GM18868 (cell line): ENCODE results near the gene MAST4.

Source experiments
- ATAC-seq: cut with Tn5 transposase; IDR thresholded peaks from one replicate; pipeline ENCODE4 v1.9.1; 2021; ENCODE audit warnings: mild to moderate bottlenecking, moderate library complexity; ENCODE audit not compliant: unreplicated experiment

Gene MAST4

DNA sequence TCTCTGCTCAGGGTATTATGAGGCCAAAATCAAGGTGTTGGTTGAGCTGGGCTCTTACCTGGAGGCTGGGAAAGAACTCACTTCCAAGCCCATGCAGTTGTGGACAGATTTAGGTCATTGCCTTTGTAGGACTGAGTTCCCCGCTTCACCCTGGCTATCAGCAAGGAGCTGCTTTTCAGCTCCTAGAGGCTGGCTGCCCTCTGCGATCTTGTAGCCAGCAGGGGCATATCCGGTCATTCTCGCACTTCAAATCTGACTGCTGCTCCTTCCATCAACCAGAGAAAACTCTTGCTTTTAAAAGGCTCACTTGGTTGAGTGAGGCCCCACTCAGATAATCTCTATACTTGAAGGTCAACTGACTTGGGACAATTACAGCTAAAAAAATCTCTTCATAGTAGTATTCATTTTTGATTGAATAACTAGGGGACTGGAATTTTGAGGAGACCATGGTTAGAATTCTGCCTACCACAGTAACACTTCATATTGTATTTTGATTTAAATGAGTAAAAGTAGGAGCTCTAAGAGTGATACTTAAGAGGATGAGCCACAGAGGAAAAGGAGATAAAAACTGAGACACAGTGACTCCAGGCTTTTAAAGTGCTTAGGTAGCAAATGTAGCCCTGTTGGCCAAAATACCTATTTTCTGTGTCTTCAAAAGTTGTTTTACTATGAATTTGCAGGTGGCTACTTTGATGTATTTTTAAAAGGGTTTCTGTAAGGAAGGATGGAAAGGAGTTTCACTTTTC, 463.0 kb downstream of the MAST4 start:
- no peak for ATAC-seq

DNA sequence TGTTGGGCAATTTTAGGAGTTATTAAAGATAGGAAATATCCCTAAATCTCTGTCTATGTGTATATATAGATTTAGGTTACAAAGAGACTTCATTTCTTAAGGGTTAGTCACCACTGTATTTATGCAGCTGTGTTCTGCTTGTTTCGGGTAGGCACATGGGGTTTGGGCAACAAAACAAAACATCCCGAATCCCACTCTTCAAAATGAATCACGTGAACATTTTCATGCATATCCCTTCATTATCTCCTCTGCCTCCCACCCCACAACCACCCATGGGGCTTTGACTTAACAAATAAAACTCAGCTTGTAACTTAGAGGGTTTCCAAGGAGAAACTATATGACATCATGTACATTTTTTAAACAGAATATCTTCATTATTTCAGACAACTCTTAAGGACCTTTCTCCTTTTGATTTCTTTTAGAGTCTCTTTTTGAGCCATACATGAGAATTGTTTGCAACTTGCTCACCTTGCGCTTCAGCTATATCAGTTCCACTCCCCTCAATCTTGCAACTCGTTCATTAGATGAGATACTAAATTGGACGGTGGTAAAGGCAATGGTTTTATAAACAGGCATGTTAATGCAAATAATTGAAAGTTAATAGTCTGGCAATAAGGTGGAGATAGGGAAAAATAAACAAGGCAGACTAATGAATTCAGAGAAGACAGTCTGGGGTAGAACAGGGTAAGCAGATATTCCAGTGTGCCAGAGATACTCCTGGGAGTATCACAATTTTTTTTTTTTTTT, 463.7 kb downstream of the MAST4 start:
- ATAC-seq, result no peak

GRCh38 chr5:67061511-67061910, 465.3 kb downstream of the MAST4 start:
- no peak for ATAC-seq

GRCh38 chr5:67063055-67063454, 466.9 kb downstream of the MAST4 start:
- no peak for ATAC-seq

GRCh38 chr5:67063791-67064190, 467.6 kb downstream of the MAST4 start:
- no peak for ATAC-seq

DNA sequence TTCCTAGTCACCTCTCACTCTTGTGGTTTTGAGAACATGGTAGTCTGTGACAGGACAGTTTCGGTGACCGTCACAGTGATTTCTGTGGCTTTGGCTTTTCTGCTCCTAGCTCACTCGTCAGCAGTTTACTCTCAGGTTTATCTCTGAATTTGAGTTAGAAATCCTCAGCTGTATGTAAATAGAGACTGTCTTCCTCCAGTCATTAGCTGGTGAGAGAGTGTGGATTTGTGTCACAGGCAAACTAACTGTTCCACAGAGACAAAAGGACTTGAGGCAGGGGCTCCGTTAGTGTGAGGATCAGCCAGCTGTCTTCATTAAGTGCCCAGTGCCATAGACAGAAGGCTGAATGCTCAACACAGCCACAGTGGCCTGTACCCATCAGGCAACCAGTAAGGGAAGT, 469.0 kb downstream of the MAST4 start:
- ATAC-seq, result no peak

DNA sequence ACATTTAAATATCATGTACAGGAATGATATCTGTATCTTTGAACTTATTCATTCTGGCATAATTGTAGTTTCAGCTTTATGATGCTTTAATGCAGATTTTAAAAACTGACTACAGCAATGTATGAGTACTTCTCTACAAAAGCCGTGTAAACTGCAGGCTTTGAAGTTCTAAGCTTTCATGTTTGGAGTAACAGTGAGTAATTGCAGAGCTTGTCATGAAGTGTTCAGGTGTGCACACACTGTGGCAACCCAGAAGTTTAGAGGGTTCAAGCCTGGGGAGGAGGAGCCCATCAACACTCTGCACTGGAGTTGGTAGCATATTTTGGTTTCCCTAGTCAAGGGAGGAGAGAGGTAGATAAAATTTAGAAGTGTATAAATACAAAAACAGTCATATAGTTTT, 469.5 kb downstream of the MAST4 start:
- ATAC-seq, result no peak

DNA sequence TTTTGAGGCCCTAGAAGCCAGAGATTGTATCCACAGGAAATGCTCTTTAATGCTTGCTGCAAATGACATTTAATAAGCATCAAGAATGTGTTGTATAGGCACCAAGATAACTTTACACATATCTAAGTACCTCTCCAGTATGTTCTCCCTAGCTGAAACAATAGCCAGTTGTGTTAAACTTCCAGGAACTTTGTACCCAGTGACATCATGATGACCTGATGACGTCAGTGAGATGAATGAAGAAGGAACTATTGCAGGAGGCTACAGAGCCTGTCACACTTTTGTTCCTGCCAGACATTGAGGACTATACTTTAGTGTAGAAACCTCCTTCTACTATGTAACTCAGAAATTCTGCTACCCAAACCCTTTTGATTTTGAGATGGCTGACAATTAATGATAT, 470.6 kb downstream of the MAST4 start:
- no peak for ATAC-seq

GRCh38 chr5:67073045-67073680, 477.0 kb downstream of the MAST4 start:
- no peak for ATAC-seq

DNA sequence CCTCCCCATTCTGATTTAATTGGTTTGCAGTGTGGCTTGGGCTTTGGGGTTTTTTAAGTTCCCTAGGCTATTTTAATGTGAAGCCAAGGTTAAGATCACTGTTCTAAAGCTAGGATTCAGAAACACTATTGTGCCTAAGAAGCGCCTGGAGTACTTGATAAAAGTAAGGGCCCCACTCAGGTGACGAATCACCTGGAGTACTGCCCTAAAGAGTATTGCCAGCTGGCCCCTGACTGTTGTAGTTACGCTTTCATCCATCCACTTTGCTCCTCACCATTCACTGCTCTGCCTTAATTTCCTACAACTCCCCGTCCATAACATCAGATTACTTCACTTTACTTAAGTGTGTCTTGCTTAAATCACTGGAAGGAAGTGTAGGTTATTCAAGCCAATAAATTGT, 481.1 kb downstream of the MAST4 start:
- ATAC-seq, result no peak

DNA sequence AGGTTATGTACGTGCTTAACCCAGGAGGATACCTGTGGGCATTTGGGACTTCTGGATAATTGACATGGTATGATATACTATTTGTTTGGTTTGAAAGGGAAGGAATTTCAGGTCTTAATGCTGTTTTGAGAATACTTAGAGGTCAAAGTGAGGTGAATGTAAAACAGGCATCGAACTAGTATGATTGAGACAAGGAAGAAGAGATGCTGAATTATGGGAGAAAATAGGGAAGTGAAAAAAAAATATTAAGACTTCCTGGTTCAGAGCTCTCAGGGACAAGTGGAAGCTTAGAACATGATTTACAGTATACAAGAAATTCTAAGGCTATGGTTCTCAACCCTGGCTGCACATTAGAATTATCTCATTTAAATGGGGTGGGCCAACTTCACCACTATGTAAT, 485.1 kb downstream of the MAST4 start:
- no peak for ATAC-seq

DNA sequence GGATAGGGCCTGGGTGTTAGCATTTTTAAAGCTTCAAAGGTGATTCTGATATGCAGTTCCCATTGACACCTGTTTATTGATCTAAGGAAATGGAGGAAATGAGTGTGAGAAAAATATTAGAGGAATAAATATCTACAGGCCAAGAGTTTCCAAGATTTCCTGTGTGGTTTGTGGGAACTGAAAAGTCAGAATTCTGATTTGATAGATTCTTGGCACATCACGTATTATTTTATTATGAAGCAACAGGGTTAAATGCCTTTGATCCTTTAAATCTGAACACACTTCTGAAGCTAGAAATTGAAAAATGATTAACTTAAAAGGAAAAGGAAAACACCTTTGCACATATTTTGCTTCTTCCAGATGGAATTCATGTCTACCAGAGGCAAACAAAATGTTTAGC, 486.7 kb downstream of the MAST4 start:
- ATAC-seq, result no peak

DNA sequence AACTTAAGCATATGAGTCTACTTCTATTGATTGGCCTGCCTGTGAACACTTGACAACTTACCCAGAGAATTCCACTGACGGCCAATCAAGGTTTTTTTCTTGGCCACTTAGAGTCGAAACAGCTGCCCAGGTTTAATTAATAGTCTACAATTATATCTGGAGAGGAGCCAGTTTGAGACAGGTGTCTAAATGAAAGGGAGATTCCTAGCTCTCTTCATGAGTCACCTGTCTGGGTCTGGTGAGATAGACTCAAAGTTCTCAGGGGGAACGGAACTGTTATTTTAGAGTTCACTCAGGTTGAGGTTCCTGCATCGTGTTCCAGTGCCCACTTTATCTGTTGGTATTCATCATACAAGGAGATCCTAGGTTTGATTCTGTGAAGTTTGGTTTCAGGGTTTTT, 489.4 kb downstream of the MAST4 start:
- no peak for ATAC-seq

DNA sequence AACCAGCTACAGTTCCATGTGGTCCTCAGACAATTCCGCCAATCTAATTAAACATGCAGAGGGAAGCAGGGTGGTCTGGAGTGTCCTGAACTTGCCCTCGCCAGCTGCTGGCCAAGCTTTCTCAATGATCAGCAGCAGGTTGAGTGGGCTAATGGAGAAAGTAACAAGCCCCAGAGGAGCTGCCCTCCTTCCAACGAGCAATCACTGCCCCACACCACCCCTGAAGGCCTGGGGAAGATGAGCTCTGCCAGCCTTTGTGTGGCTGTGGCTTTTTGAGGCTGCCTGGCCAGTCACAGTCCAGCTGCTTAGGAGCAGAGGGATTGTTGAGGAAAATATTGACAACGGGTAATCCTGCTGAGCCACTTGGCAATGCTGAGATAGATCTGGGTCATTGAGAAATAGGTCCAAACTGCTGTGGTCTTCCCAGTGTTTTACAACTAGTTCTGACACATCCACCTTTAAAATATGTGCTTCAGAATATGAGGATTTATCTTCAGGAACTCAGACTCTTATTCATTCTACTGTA, 493.1 kb downstream of the MAST4 start:
- no peak for ATAC-seq

- ATAC-seq, result no peak
Measured at GRCh38 chr5:67090040-67090439, 493.8 kb downstream of the MAST4 start.

GRCh38 chr5:67090593-67090992, 494.4 kb downstream of the MAST4 start:
- ATAC-seq, result no peak

GRCh38 chr5:67092535-67092934, 496.3 kb downstream of the MAST4 start:
- no peak for ATAC-seq

DNA sequence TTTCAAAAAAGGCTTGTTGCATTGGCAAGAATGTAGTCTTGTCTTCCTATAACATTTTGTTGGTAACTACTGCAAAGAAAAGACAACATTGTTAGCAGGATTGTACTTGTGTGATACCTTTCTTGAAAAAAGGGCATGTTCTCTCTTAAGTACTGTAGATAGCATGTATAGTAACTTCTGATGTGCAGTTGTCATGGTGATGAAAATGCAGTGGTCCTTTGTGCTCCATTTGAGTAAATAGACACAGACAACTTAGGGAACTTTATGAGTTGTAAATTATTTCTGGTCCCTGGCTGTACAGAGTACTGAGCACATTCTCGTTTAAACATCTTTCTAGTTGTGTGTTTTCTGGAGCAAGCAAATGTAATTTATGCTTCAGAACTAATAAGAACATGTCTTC, 497.1 kb downstream of the MAST4 start:
- no peak for ATAC-seq

DNA sequence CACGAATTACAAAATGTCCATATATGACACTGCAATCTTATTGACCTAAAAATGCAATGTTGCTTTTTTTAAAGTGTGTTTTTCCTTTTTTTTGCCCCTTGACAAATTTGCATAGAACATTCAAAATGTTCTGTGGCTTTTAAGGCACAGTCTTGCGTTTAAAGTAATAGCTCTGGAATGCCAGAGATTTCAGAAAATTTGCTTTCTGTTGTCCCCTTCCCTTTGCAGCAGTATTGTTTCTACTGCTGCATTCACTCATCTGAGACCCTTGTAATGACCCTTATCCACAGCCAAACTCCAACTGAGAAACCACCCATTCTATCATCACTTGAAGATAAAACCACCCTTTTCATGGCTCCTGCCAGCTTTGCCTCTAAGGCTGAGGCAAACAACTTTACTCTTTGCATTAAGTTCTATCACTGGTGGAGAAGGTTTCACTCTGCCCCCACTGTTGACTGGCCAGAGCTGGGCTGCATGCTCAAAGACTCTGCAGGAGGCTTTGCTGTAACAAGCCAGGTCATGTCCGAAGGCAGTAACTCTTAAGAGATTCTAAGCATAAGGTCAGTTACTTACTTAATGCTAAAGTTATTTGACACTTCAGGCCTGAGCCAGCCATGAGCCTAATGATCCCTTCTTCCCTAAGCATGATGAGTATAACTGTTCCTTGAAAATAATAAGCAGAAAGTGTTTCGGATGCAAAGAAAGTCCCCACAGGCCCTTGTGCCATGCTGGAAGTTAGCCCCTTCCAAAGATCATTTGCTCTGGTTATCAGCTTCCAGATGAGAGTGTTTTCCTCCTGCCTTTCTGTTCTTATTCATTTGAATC, 498.5 kb downstream of the MAST4 start:
- no peak for ATAC-seq

DNA sequence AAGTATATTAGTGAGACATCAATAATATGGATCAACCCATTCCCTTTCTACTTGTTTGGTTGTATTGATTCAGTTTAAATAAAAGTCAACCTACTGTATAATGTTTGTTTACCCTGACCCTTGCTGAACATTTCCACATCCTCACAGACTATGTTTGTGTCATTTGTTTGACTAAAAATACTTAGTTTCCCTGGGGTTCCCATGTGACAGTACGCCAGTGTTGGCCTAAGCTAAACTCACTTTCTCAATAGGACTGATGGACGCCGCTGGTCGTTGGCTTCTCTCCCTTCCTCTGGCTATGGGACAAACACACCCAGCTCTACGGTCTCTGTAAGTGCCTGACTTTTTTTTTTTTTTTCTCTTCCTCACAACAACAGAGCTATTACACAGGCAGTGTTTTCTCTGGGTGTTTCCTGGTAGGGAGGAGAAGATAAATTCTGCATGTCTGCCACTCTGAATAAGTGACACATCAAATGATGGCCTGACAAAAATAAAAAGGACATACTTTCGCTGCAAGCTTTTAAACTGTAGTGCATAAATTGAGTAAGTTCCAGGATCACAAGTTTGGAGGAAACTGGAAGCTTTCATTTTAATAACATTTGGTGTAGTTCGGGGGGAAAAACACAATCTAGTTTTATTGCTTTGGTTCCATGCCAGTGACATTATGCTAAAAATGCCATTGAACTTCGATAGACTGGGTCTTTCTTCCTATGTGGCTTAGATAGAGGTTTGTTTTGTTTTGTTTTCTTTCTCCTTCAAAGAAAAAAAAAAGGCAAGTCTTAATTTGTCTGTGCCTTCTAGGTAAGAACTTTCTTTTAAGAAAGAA, 499.4 kb downstream of the MAST4 start:
- no peak for ATAC-seq
